Choroid plexus epithelial cell (primary cell): ENCODE results near the gene DYRK1A.

ENCODE experiments used
- DNase-seq: peaks from one replicate; pipeline ENCODE4 v3.0.0-alpha.2; 2010; ENCODE audit warnings: low read depth
- H3K4me3 ChIP-seq: 2 replicates; pipeline ENCODE4 v1.5.1; 2011; ENCODE audit warnings: low read depth, mild to moderate bottlenecking, control low read depth, low read length, moderate library complexity
- TF ChIP-seq, protein P1 (sequence below): conservative IDR thresholded peaks from 2 replicates; pipeline ENCODE4 v1.5.1; 2011; ENCODE audit warnings: low read depth, mild to moderate bottlenecking, control low read depth, inconsistent platforms, low read length, moderate library complexity

The DYRK1A gene

GRCh38 chr21:37454869-37455503, 88.4 kb downstream of the DYRK1A start:
- DNase-seq = no peak
- TF ChIP-seq, protein P1, sequence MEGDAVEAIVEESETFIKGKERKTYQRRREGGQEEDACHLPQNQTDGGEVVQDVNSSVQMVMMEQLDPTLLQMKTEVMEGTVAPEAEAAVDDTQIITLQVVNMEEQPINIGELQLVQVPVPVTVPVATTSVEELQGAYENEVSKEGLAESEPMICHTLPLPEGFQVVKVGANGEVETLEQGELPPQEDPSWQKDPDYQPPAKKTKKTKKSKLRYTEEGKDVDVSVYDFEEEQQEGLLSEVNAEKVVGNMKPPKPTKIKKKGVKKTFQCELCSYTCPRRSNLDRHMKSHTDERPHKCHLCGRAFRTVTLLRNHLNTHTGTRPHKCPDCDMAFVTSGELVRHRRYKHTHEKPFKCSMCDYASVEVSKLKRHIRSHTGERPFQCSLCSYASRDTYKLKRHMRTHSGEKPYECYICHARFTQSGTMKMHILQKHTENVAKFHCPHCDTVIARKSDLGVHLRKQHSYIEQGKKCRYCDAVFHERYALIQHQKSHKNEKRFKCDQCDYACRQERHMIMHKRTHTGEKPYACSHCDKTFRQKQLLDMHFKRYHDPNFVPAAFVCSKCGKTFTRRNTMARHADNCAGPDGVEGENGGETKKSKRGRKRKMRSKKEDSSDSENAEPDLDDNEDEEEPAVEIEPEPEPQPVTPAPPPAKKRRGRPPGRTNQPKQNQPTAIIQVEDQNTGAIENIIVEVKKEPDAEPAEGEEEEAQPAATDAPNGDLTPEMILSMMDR = no peak
- H3K4me3 ChIP-seq = no peak overlapping the region

DNA sequence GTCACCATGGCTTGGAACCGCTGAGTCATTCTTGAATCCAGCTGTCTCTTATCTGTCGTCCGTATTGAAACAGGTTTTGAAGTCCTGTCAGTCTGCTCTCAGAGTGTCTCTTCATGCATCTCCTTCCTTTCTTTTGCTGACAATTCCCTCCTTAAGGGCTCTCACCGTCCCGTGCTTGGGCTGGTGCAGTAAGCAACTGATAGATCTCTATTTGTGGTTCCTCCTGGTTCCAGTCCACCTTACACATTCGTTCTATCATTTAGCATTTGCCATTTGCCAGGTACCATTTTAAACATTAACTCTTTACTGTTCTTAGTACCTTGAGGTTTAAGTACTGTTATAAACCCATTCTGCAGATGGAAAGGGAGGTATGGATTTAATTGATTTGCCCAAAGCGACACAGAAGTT, 88.9 kb downstream of the DYRK1A start:
- TF ChIP-seq, protein P1 = no peak
- DNase-seq = peak; percentile 31
- no peak overlapping the region for H3K4me3 ChIP-seq

GRCh38 chr21:37458669-37459276, 92.2 kb downstream of the DYRK1A start:
- TF ChIP-seq, protein P1 = no peak
- no peak for DNase-seq
- no peak overlapping the region for H3K4me3 ChIP-seq

DNA sequence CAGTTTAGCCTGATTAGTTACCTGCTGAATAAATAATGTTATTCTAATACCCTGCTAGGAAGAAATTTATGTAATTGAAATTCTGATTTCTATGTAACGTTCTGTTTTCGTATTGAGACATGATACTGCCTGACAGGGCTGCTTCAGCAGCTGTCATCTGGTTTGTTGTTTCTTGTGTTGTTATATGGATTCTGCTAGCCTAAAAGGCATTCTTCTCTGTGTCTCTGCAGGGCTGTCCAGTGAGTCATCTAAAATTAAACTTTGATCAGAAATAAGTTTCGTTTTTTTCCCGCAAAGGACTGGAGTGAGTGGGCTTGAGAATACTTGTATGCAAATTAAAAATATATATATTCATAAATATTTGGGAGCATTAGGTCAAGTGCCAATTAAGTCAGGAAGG, 93.0 kb downstream of the DYRK1A start:
- peak; percentile 73 for DNase-seq
- TF ChIP-seq, protein P1 = no peak
- H3K4me3 ChIP-seq = no peak overlapping the region

DNA sequence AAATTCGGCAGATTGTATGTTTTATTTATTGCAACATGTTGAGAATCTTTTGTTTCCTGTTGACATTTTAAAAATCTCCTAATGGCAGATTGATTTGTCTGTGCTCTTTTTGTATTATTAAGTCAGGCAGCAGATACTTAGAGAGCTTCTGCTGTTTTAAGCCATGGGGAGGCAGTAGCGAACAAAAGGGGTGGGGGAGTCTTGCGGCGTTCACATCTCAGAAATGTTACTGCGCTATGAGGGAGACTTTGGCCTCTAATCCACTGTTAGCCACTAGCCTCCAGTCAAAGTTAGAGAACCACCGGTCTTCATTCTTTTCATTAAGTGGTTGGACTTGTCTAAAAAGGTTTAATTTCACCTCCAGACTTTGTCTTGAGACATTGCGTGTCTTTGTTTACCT, 93.6 kb downstream of the DYRK1A start:
- DNase-seq = no peak
- TF ChIP-seq, protein P1 = peak; percentile 44
- H3K4me3 ChIP-seq = no peak overlapping the region

GRCh38 chr21:37461479-37461878, 94.9 kb downstream of the DYRK1A start:
- H3K4me3 ChIP-seq = no peak overlapping the region
- DNase-seq = peak; percentile 63
- TF ChIP-seq, protein P1 = no peak
